RKO (cell line): ENCODE measurements around the gene UBE3C.
"Not testable (repeated sequence)": the region's sequence is repeated elsewhere in the genome, so short reads cannot be mapped to it uniquely, and the experiment has no call there.

Source experiments
- DNase-seq: peaks from one replicate; pipeline ENCODE4 v3.0.0-alpha.2; 2016; ENCODE audit warnings: low spot score

The UBE3C gene

DNA sequence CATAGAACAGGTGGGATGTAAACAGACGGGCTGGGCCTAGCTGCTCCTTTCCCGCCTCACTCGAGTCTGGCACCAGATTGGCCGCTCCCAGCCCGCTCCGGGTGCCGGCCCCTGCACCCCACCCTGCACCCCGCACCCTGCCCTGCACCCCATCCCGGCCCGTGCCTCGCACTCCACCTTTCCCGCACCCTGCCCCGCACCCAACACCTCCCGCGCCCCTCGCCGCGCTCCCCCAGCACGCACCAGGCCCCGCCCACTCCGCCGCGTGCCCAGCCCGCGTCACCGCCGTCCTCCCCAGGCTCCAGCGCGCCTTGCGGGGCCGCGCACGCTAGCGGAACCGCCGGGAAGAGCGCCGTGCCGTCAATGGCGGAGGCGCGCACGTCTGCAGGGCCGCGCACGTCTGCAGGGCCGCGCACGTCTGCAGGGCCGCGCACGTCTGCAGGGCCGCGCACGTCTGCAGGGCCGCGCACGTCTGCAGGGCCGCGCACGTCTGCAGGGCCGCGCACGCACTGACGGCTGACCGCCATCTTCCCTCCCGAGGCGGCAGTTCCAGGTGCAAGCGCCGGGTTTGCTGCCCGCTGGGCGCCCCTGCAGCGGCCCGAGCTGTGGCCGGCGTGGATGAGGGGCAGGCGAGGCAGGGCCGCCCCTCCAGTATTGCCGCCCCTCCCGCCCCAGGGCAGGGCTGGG, at the start of gene UBE3C:
Gene UBE3C (plus strand): TSS at position 503 of the 687 bp plus-strand sequence. CDS start 347 bp downstream, outside the sequence.
- peak; percentile 97 for DNase-seq

DNA sequence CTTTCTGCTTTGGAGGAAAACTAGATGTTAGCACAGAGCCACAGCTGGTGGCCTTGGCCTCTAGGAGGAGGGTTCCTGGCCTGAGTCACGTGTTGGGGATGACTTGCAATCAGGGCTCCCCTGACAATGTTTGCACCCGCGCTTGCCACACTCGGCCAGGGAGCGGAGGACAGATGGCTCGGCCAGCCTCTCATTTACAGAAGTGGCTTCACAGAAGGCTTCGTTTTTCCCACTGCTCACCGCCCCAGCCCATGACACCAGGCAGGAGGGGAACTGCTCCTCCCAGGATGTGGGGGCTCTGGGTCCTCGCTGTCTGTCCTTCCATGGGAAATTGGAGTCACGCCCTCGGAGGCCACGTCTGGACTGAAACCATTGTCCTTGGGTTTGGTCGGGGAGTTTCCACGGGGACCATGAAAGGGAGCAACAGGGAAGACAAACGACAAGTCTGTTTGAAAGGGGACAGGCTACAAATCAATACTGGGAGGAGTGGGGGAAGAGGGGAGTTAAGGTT, 49.6 kb upstream of the UBE3C start:
- no peak for DNase-seq

DNA sequence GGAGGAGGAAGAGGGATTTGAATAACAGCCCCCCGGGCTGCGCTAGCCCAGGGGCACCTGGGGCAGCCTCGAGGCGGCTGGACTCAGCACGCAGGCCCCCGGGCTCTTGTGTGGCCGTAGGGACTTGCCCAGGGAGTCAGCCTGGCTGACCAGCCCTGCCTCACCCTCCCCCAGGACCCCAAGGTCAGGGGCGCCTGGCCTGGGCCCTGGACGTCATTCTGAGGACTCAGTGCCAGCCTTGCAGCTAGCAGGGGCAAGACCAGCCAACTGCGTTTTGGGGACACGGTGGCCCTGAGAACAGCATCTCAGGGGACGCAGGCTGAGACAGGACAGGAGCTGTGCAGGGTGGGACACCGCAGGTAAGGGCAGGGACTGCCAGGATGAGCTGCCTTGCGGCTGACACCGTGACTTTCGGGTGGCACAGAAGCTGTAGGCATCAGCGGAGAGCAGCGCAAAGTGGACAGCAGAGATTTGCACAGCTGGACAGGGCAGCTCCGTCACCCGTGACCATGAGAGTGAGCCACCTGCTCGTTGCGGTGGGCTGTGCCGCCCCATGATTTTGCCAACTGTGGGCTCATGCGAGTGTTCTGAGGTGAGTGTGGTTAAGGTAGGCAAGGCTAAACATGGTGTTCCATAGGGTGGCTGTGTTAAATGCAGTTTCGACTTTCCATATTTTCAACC, 48.1 kb upstream of the UBE3C start:
- DNase-seq = no peak

DNA sequence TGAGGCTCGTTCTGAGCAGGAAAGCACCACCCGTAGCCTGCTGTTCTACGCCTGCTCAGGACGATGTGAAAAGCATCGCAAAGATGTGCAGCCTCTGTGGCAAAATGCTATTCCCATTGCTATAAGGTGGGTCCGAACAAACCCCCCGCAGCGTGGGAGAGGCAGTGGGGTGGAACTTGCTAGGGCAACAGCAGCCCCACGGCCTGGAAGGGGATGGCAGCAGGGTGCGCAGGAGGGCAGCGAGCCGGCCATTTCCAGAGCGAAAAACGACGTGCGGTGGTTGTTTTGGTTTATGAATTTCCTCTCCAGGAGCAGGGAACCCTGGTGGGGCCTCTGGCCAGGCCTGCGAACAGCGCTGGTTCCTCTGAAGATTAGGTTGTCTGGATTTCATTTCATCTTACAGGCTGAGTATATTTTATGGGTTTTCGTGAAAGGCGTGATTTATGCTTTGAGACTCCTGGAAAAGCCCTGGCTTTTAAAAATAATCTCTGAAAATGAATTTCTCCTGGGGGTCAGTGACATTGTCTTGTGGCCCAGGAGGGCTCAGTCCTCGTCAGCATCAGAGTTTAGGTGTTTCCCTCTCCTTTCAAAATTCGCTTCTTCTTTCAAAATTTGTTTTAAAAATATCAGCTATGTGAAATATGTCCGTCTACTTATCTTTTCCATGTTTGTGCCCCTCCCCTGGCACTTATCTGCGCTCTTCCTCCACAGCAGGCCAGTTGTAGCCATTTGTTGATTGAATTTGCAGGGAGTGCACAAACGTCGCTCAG, 42.3 kb upstream of the UBE3C start:
- no peak for DNase-seq

DNA sequence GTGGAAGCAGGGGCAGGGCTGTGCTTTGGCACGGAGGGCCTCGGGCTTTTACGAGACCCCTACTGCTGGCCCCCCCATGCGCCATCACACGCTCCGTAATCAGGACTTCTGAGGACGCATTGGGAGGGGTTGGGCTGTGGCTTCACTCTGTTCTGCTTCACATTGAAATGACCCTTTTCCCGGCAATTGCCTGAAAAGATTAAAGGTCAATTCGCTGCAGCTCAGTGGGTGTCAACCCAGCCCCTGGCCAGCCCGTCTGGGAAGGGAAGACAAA, 41.7 kb upstream of the UBE3C start:
- DNase-seq = no peak

DNA sequence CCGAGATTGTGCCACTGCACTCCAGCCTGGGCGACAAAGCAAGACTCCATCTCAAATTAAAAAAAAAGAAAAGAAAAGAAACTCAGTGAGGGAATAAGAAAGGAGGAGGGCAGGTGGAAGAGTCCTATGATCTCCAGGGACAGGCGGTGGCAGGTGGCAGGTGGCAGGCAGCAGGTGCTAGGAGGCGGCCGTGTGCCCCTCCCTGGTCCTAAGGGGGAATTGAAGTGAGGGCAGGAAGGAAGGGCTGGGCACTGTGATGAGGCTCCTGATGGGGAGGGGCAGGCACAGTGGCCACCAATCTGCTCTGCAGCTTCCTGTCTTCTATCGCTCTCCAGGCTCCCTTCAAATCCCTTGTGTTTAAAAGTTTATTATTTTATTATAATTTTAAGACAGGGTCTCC, 41.2 kb upstream of the UBE3C start:
- no peak for DNase-seq

DNA sequence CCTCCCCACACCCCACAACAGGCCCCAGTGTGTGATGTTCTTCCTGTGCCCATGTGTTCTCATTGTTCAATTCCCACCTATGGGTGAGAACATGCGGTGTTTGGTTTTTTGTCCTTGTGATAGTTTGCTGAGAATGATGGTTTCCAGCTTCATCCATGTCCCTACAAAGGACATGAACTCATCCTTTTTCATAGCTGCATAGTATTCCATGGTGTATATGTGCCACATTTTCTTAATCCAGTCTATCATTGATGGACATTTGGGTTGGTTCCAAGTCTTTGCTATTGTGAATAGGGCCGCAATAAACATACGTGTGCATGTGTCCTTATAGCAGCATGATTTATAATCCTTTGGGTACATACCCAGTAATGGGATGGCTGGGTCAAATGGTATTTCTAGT, 38.7 kb upstream of the UBE3C start:
- DNase-seq = not testable (repeated sequence)

DNA sequence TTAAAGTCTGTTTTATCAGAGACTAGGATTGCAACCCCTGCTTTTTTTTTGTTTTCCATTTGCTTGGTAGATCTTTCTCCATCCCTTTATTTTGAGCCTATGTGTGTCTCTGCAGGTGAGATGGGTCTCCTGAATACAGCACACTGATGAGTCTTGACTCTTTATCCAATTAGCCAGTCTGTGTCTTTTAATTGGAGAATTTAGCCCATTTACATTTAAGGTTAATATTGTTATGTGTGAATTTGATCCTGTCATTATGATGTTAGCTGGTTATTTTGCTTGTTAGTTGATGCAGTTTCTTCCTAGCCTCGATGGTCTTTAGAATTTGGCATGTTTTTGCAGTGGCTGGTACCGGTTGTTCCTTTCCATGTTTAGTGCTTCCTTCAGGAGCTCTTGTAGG, 35.1 kb upstream of the UBE3C start:
- DNase-seq = not testable (repeated sequence)

DNA sequence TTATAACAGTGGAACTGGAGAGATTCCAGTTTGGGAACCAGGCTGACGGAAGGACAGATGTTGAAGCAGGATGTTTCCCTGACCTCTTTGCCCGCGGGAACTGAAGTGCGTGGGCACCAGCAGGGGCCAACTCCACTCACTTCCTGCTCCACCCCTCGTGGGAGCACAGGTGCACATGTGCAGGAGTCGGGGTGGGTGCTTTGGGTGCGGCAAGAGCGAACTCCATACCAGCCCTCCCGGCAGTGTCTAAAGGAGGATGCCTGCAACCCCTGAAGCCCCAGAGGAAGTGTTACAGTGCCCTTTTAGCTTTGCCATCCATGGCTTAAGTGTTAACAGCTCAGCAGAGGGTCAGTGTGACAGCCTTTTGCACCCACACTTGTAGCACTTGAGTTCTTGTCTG, 27.4 kb upstream of the UBE3C start:
- no peak for DNase-seq

DNA sequence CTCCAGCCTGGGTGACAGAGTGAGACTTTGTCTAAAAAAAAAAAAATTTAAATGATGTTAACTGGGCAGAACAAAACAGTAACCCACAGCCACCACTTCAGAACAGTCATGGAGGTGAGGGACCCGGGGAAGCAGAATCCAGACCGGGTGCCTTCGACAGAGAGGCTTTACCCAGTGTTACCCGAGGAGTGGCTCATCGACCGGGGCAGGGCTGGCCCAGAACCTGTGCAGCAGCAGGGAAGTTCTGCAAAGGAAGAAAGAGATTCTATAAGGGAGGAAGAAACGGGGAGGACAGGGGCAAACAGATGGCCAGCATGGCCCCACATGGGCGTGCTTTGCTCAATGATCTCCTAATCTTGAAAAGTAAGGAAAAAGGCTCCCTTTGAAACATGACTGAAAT, 26.0 kb upstream of the UBE3C start:
- DNase-seq = no peak

DNA sequence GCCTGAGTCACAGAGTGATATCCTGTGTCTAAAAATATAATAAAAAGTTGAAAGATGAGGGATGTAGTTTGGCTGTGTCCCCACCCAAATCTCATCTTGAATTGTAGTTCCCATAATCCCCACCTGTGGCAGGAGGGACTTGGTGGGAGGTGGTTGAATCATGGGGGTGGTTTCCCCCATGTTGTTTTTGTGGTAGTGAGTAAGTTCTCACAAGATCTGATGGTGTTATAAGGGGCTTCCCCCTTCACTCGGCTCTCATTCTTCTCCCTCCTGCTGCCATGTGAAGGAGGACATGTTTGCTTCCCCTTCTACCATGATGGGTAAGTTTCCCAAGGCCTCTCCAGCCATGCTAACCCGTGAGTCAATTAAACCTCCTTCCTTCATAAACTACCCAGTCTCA, 25.1 kb upstream of the UBE3C start:
- DNase-seq = no peak

DNA sequence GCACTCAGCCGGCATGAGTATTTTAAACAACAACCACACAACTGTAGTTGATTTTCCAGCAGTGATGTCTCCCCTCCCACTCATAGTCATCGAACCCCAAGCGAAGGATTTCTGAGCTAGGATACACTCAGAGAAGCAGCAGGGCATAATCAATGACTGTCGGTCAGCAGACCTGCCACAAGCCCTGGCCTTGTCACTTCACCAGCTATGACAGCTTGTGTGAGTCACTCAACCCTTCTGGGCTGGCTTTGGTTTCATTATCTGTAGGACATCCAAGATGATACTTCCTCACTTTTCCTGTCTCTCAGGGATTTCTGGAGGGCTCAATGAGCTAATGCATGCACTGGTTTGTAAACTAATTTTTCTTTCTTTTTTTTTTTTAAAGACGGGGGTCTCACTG, 22.0 kb upstream of the UBE3C start:
- no peak for DNase-seq

DNA sequence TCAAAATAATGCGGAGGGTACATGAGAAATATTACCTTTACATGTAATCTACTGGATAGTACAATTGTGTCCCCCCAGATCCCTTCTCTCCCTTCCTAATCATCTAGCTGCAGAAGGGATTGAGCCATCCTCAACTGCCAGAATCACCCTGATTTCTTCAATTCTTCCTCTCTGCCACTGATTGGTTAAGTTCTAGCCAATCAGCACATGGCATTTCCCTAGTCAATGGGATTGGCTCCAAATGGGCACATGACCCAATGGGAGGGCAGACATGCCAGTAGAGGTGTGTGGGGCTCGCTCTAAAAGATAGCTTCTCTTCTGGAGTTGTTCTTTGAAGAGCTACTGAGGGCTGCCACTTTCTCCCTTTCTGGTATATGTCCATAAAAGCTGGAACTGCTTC, 20.9 kb upstream of the UBE3C start:
- DNase-seq = no peak

DNA sequence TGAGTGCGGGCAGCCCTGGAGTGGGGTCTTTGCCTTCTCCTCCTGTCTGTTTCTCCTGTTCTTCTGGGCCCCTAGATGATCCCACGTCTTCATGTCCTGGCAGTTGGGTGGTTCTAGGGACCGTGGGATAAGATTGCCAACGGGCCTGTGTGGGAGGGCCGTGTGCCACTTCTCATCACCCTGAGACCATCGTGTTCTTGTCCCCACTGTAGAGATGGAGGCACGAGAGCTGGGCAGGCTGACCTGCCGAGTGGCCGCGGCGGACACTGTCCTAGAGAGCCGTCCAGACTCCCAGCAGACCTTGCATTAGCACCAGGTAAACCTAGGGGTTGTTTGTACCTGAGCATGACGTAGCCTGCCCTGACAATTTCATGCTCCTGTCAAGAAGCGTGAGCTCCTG, 18.5 kb upstream of the UBE3C start:
- no peak for DNase-seq

DNA sequence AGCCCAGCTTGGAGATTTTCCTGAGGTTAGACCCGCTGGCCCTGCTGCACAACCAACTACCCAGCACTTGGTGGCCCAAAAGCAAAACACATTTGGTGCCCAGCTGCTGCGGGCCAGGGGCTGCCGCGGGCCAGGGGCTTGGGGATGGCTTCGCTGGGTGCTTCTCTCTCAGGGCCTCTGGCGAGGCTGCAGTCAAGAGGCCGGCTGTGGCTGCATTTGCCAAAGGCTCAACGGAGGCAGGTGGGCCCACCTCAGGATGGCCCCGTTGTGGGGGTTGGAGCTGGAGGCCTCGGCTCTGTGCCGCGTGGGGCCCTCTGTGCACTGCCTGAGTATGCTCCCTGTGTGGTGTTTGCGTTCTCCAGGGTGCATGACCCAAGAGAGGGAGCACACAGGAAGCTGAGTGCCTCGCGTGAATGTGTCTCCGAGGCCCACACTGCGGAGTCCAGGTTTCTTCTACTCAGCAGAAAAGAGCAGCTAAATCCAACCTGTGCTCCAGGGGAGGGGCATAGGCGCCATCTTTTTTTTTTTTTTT, 17.5 kb upstream of the UBE3C start:
- no peak for DNase-seq

DNA sequence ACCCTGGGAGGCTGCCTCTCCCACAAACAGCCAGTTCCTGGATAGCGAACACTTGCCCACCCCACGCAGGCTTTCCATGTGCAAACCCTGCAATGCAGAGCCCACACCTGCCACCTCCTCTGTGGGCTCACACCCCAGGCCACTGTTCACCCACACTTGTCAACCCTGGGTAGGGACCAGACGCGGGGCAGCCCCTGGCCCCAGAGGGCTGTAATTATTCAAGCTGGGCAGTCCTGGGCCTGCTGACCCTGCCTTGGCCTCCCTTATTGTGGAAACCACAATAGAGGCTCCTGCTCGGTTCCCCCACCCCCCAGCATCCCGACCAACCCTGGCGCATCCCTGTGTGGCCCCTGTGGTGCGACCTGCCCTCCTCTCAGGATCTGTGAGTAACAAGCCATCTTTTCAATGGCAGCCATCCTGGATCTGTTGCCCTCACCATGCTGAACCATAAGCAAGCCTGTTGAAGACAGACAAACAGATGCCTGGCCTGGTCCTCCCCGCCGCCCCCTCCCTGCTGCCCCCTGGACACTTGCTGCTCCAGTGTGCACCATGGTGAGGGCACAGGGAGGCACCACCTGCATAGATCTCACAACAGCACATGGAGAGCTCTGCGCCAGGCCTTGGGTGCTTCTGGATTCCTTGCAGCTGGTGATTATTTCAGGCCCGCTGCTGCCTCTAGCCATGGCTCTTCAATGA, 15.8 kb upstream of the UBE3C start:
- DNase-seq = no peak

DNA sequence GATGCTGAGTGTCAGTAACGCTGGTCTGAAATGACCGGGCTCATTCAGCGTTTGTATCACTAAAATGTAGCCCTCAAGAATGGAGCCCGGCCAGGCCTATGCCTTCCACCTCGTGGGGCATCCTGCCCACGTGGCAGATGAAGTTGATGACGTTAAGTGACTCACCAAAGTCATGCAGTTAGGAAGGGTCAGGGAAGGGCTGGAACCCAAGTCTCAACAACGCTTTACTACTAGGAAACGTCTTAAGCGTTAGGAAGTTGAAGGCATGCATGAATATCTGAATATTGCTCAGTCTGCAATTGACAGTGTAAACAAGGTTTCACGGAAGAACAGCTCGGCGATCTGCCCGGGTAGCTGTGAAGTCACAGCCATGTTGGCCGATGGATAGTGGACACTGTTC, 14.0 kb upstream of the UBE3C start:
- DNase-seq = peak; percentile 32

DNA sequence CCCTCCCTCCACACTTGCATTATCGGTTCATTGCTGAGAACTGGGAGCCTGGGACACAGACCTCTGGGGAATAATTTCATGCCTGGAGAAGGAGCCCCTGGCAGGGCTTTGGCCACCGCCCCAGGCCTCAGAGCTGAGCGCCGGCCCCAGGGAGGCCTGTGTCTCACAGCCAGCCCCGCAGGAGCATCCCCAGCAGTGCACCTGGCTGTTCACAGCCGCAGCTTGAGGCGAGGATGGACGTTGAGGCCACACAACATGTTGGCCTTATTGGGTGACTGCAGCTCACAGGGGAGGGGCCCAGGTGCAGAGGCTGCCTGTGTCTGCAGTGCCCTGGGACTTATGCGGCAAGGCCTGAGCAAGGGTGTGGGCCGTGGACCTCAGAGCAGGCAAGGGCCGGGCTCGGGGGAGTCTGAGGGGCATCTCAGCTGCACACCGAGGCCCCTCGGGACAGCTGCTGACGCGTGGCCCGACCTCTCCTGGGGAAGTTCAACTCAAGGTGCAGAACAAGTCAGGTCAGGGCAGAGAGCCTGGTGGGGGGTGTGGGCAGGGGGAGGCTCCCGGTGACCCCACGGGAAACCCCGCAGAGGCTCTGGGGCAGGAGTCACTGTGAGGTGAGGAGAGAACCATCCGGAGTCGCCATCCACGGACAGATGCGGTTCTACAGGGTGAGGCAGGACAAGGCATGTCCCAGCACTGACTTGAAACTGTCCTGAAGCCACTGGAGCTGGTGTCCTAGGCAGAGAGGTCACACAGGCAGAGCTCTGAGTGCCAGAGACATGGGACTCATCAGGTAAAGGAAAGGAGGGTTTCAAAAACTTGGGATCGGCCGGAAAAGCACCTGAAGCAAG, 13.1 kb upstream of the UBE3C start:
- DNase-seq = no peak

DNA sequence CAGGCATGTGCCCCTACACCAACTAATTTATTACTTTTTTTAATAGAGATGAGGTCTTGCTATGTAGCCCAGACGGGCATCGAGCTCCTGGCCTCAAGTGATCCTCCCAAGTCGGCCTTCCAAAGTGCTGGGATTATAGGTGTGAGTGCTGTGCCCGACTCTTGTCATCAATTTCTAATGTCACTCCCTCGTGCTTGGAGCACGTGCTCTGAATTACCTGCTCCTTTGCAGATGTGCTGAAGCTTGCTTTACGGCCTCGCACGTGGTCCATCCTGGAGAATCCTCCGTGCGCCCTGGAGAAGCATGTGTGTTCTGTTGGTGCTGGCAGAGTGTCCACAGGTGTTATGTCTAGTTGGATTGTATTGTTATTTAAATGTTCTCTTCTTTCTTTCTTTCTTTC, 11.8 kb upstream of the UBE3C start:
- no peak for DNase-seq

DNA sequence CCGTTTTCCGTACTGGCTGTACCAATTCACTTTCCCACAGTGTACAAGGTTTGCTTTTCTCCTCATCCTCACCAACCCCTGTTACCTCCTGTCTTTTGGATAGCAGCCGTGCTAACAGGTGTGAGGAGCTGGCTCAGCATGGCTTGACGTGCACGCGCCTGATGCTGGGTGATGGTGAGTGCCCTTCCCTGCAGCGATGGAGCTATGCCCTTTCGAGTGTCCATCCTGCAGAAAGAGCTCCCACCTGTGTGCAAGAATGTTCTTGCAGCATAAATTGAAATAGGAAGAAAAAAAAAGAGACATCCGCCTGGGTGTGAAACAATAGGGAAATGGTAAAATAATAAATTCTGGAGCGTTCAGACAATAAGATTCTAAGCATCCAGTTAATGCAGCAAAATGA, 9.5 kb upstream of the UBE3C start:
- DNase-seq = no peak

DNA sequence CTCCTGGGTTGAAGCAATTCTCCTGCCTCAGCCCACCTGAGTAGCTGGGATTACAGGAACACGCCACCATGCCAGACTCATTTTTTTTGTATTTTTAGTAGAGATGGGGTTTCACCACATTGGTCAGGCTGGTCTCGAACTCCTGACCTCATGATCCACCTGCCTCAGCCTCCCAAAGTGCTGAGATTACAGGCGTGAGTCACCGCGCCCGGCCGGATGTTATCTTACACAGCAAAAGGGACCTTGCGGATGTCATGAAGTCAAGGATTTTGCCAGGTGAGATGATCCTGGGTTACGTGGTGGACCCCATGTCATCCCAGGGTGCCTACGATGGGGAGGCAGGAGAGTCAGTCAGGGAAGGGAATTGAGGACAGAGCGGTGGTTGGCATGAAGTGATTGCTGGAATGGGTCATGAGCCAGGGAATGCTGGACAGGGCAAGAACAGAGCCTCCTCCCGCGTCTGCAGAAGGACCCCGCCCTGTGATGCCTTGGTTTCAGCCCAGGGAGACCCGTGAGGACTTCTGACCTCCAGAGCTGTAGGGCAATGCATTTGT, 8.7 kb upstream of the UBE3C start:
- no peak for DNase-seq
